ENCODE data around the gene BAMBI.

GRCh38 chr10:28644647-28645046, 32.7 kb upstream of the BAMBI start:
- no peak for TF ChIP-seq TCF7L2 (IDR thresholded peaks at IDR 0.05; ENCODE audit: borderline replicate concordance, low read depth, low read length)
- TF ChIP-seq, protein P1, sequence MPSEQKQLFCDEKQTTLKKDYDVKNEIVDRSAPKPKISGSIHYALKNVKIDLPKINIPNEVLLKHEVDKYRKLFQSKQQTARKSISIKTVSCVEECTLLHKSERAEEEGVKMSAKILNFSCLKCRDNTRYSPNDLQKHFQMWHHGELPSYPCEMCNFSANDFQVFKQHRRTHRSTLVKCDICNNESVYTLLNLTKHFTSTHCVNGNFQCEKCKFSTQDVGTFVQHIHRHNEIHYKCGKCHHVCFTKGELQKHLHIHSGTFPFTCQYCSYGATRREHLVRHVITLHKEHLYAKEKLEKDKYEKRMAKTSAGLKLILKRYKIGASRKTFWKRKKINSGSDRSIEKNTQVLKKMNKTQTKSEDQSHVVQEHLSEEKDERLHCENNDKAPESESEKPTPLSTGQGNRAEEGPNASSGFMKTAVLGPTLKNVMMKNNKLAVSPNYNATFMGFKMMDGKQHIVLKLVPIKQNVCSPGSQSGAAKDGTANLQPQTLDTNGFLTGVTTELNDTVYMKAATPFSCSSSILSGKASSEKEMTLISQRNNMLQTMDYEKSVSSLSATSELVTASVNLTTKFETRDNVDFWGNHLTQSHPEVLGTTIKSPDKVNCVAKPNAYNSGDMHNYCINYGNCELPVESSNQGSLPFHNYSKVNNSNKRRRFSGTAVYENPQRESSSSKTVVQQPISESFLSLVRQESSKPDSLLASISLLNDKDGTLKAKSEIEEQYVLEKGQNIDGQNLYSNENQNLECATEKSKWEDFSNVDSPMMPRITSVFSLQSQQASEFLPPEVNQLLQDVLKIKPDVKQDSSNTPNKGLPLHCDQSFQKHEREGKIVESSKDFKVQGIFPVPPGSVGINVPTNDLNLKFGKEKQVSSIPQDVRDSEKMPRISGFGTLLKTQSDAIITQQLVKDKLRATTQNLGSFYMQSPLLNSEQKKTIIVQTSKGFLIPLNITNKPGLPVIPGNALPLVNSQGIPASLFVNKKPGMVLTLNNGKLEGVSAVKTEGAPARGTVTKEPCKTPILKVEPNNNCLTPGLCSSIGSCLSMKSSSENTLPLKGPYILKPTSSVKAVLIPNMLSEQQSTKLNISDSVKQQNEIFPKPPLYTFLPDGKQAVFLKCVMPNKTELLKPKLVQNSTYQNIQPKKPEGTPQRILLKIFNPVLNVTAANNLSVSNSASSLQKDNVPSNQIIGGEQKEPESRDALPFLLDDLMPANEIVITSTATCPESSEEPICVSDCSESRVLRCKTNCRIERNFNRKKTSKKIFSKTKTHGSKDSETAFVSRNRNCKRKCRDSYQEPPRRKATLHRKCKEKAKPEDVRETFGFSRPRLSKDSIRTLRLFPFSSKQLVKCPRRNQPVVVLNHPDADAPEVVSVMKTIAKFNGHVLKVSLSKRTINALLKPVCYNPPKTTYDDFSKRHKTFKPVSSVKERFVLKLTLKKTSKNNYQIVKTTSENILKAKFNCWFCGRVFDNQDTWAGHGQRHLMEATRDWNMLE (tag by site-specific recombination; conservative IDR thresholded peaks at IDR 0.05; ENCODE audit: low read depth), result no peak
